Endodermal cell (in vitro differentiated cells): Measurements from ENCODE around the gene RAB17. TPM values are rescaled to one million over a fixed set of nuclear protein-coding genes. Genes with fewer than 3 reads are reported as not detected.

Source experiments
- DNase-seq: peaks from one replicate; pipeline ENCODE4 v3.0.0-alpha.2; 2017
- H3K27ac ChIP-seq: 2 replicates; pipeline ENCODE4 v1.5.1; 2013; ENCODE audit warnings: mild to moderate bottlenecking, low read depth, low read length, moderate library complexity
- H3K27me3 ChIP-seq: 2 replicates; pipeline ENCODE4 v1.6.1; 2013; ENCODE audit warnings: mild to moderate bottlenecking, low read length, moderate library complexity; ENCODE audit not compliant: insufficient read depth, control insufficient read depth, poor library complexity, severe bottlenecking
- H3K36me3 ChIP-seq: 2 replicates; pipeline ENCODE4 v1.7.0; 2013; ENCODE audit warnings: mild to moderate bottlenecking, low read length, moderate library complexity; ENCODE audit not compliant: control insufficient read depth, insufficient read depth
- H3K4me1 ChIP-seq: one replicate; pipeline ENCODE4 v1.7.0; 2013; ENCODE audit warnings: low read length; ENCODE audit not compliant: control insufficient read depth, insufficient read depth
- H3K4me3 ChIP-seq: 2 replicates; pipeline ENCODE4 v1.5.1; 2013; ENCODE audit warnings: mild to moderate bottlenecking, low read length, moderate library complexity
- H3K9ac ChIP-seq: 2 replicates; pipeline ENCODE4 v1.6.1; 2013; ENCODE audit warnings: mild to moderate bottlenecking, low read length, moderate library complexity; ENCODE audit not compliant: poor library complexity, severe bottlenecking; ENCODE audit errors: extremely low read depth
- H3K9me3 ChIP-seq: 2 replicates; pipeline ENCODE4 v1.6.1; 2013; ENCODE audit warnings: mild to moderate bottlenecking, low read length, moderate library complexity; ENCODE audit not compliant: control insufficient read depth
- H3K27ac Mint-ChIP-seq: 2 replicates; pipeline ENCODE4 v1.8.0; 2020; ENCODE audit warnings: mixed read lengths
- H3K27me3 Mint-ChIP-seq: 2 replicates; pipeline ENCODE4 v1.8.0; 2021; ENCODE audit warnings: mild to moderate bottlenecking, mixed read lengths; ENCODE audit not compliant: insufficient read depth
- H3K36me3 Mint-ChIP-seq: 2 replicates; pipeline ENCODE4 v1.8.0; 2020; ENCODE audit warnings: low read depth, mixed read lengths
- H3K4me1 Mint-ChIP-seq: 2 replicates; pipeline ENCODE4 v1.8.0; 2020; ENCODE audit warnings: mixed read lengths
- H3K4me3 Mint-ChIP-seq: 2 replicates; pipeline ENCODE4 v1.8.0; 2020; ENCODE audit warnings: mild to moderate bottlenecking, moderate library complexity, mixed read lengths
- H3K9me3 Mint-ChIP-seq: 2 replicates; pipeline ENCODE4 v1.8.0; 2020; ENCODE audit warnings: mild to moderate bottlenecking, mixed read lengths
- CTCF ChIP-seq: fragments of 200-600 bp; sonication (generic); conservative IDR thresholded peaks from 2 replicates; pipeline ENCODE4 v1.5.0; 2021; ENCODE audit warnings: antibody characterized with exemption, mild to moderate bottlenecking
- whole genome bisulfite sequencing, 2 experiments: methylation state at CpG; one replicate each; pipeline versions ENCODE4 v1.1.5 to v1.1.7; 2013; ENCODE audit warnings: missing lambda C conversion rate in 2 of 2, mixed read lengths in 1 of 2; ENCODE audit not compliant: insufficient coverage in 1 of 2, insufficient read length in 1 of 2; 5-methylcytosine and 5-hydroxymethylcytosine counted together
- total RNA-seq, 2 donors: library from RNA; stranded (reverse); fragmentation: NEBNext Ultra II Directional in 1 of 2; extraction: Animal tissue kit (Norgen Biotek cat#: 25700) in 1 of 2; gene quantifications; 2 replicates in 1 of 2; 3 replicates in 1 of 2; pipeline ENCODE4 v1.2.1, GENCODE V29; 2021

The RAB17 gene
- total RNA-seq, 2 donors from 2014 or later, result 235 to 369 TPM

GRCh38 chr2:237527233-237527632, 63.3 kb downstream of the RAB17 start:
- Histone ChIP-seq H3K9ac (no peak overlapping the region), H3K27ac (no peak overlapping the region), H3K4me1 (no peaks in the 10 kb centered on the region), H3K27me3 (no peaks in the 10 kb centered on the region), H3K9me3 (no peaks in the 10 kb centered on the region), H3K4me3 (no peak overlapping the region), H3K36me3 (no peaks in the 10 kb centered on the region)
- Mint-ChIP-seq H3K9me3 (no peaks in the 10 kb centered on the region), H3K36me3 (no peaks in the 10 kb centered on the region), H3K27me3 (peaks cover 3% of the 10 kb centered on the region), H3K4me3 (no peak overlapping the region), H3K4me1 (peaks cover 11% of the 10 kb centered on the region), H3K27ac (no peak overlapping the region)
- DNase-seq, result no peak
- 94 to 95% methylated on average over 9 to 11 of the region's 11 CpGs for WGBS, 2 experiments
- TF ChIP-seq CTCF, result no peak

GRCh38 chr2:237525559-237526157, 64.9 kb downstream of the RAB17 start:
- no peak for DNase-seq
- Mint-ChIP-seq H3K9me3 (no peaks in the 10 kb centered on the region), H3K4me1 (peaks cover 2% of the 10 kb centered on the region), H3K36me3 (no peaks in the 10 kb centered on the region), H3K27ac (no peak overlapping the region), H3K4me3 (no peak overlapping the region), H3K27me3 (no peaks in the 10 kb centered on the region)
- H3K27ac ChIP-seq, result no peak overlapping the region
- 92 to 95% methylated on average over 11 to 17 of the region's 17 CpGs for WGBS, 2 experiments
- no peaks in the 10 kb centered on the region for H3K36me3 ChIP-seq
- H3K9me3 ChIP-seq, result no peaks in the 10 kb centered on the region
- H3K27me3 ChIP-seq, result no peaks in the 10 kb centered on the region
- H3K4me1 ChIP-seq, result no peaks in the 10 kb centered on the region
- no peak overlapping the region for H3K4me3 ChIP-seq
- no peak overlapping the region for H3K9ac ChIP-seq
- TF ChIP-seq CTCF, result no peak

GRCh38 chr2:237524631-237525030, 65.9 kb downstream of the RAB17 start:
- WGBS, 2 experiments, result 93 to 100% methylated on average over 2 to 6 of the region's 6 CpGs
- H3K9ac ChIP-seq, result no peak overlapping the region
- no peak overlapping the region for H3K4me3 ChIP-seq
- no peak for TF ChIP-seq CTCF
- H3K4me1 ChIP-seq, result no peaks in the 10 kb centered on the region
- H3K27me3 ChIP-seq, result no peaks in the 10 kb centered on the region
- no peaks in the 10 kb centered on the region for H3K36me3 ChIP-seq
- no peaks in the 10 kb centered on the region for H3K9me3 ChIP-seq
- Mint-ChIP-seq H3K4me1 (peaks cover 2% of the 10 kb centered on the region), H3K9me3 (no peaks in the 10 kb centered on the region), H3K27ac (no peak overlapping the region), H3K4me3 (no peak overlapping the region), H3K36me3 (no peaks in the 10 kb centered on the region), H3K27me3 (no peaks in the 10 kb centered on the region)
- no peak for DNase-seq
- H3K27ac ChIP-seq, result no peak overlapping the region

Other genes starting within 250 kb of the RAB17 start
- 1 to 10 TPM in 1 of 2 donors, under 1 TPM in 1; 0.40 to 1.2 TPM for gene COL6A3, start 176.6 kb downstream of the RAB17 start, total RNA-seq
- gene MLPH, start 103.5 kb downstream of the RAB17 start, total RNA-seq, result 1 to 10 TPM in 1 of 2 donors, under 1 TPM in 1; 0.75 to 1.0 TPM
- not detected for gene PRLH, start 24.2 kb downstream of the RAB17 start, total RNA-seq
- gene LRRFIP1, start 36.9 kb upstream of the RAB17 start, total RNA-seq, result 100 to 1,000 TPM; 102 to 132 TPM
- gene RBM44, start 208.0 kb upstream of the RAB17 start, total RNA-seq, result 1 to 10 TPM in 1 of 2 donors, under 1 TPM in 1; 0.42 to 1.2 TPM